OCI-LY1 (cell line): ENCODE results near the gene AGAP1.

Experiments
- H2AFZ ChIP-seq: fragments of 200-600 bp; sonication (generic), shearing (Covaris generic); 2 replicates; pipeline ENCODE4 v1.6.0; 2014; ENCODE audit warnings: antibody characterized with exemption, mild to moderate bottlenecking, low read length
- H3F3A ChIP-seq: fragments of 200-600 bp; sonication (generic), shearing (Covaris generic); 2 replicates; pipeline ENCODE4 v1.6.0; 2014; ENCODE audit warnings: mild to moderate bottlenecking, antibody characterized with exemption, low read length, moderate library complexity; ENCODE audit not compliant: insufficient read depth
- H3K27ac ChIP-seq: fragments of 200-600 bp; sonication (generic); 2 replicates; pipeline ENCODE4 v1.5.1; 2014; ENCODE audit warnings: low read length, mixed run types, mild to moderate bottlenecking, low read depth; ENCODE audit not compliant: poor library complexity, severe bottlenecking
- H3K27me3 ChIP-seq: fragments of 200-600 bp; sonication (generic); 2 replicates; pipeline ENCODE4 v1.6.0; 2014; ENCODE audit warnings: antibody characterized with exemption, mild to moderate bottlenecking, low read length, moderate library complexity; ENCODE audit not compliant: insufficient read depth
- H3K36me3 ChIP-seq: fragments of 200-600 bp; sonication (generic); 2 replicates; pipeline ENCODE4 v1.6.1; 2014; ENCODE audit warnings: mild to moderate bottlenecking, antibody characterized with exemption, low read length, moderate library complexity, mixed read lengths; ENCODE audit not compliant: insufficient read depth
- H3K4me1 ChIP-seq: fragments of 200-600 bp; sonication (generic); 2 replicates; pipeline ENCODE4 v1.5.1; 2014; ENCODE audit warnings: mild to moderate bottlenecking, low read length, moderate library complexity; ENCODE audit not compliant: insufficient read depth, severe bottlenecking
- H3K4me2 ChIP-seq: fragments of 200-600 bp; sonication (generic), shearing (Covaris generic); 2 replicates; pipeline ENCODE4 v1.6.1; 2014; ENCODE audit warnings: low read length
- H3K4me3 ChIP-seq: fragments of 200-600 bp; sonication (generic); 2 replicates; pipeline ENCODE4 v1.5.1; 2014; ENCODE audit warnings: low read length, low read depth, mild to moderate bottlenecking, mixed read lengths; ENCODE audit not compliant: poor library complexity, severe bottlenecking
- H3K79me2 ChIP-seq: fragments of 200-600 bp; shearing (Covaris generic); 2 replicates; pipeline ENCODE4 v1.6.1; 2016; ENCODE audit warnings: mixed run types, low read length, mixed read lengths; ENCODE audit not compliant: insufficient read depth
- H3K9ac ChIP-seq: fragments of 200-600 bp; sonication (generic), shearing (Covaris generic); 2 replicates; pipeline ENCODE4 v1.6.1; 2014; ENCODE audit warnings: mild to moderate bottlenecking, low read length, mixed read lengths
- H3K9me2 ChIP-seq: fragments of 200-600 bp; sonication (generic), shearing (Covaris generic); 2 replicates; pipeline ENCODE4 v1.6.1; 2014; ENCODE audit warnings: low read depth, mild to moderate bottlenecking, low read length, mixed read lengths
- H3K9me3 ChIP-seq: fragments of 200-600 bp; shearing (Covaris generic); 2 replicates; pipeline ENCODE4 v1.6.1; 2014; ENCODE audit warnings: low read length, mixed read lengths
- H4K20me1 ChIP-seq: fragments of 200-600 bp; sonication (generic), shearing (Covaris generic); 2 replicates; pipeline ENCODE4 v1.6.0; 2016; ENCODE audit warnings: mild to moderate bottlenecking, low read length; ENCODE audit not compliant: insufficient read depth
- EZH2 ChIP-seq: fragments of 200-600 bp; sonication (generic), shearing (Covaris generic); IDR thresholded peaks from 2 replicates; pipeline ENCODE4 v1.8.0; 2017; ENCODE audit warnings: borderline replicate concordance, mixed run types, mild to moderate bottlenecking, antibody characterized with exemption, low read length, moderate library complexity, mixed read lengths
- TF ChIP-seq, protein P1 (sequence below): fragments of 200-600 bp; sonication (generic), shearing (Covaris generic); IDR thresholded peaks from 2 replicates; pipeline ENCODE4 v1.5.1; 2017; ENCODE audit warnings: mild to moderate bottlenecking, antibody characterized with exemption, low read length, moderate library complexity, mixed read lengths

AGAP1 gene

DNA sequence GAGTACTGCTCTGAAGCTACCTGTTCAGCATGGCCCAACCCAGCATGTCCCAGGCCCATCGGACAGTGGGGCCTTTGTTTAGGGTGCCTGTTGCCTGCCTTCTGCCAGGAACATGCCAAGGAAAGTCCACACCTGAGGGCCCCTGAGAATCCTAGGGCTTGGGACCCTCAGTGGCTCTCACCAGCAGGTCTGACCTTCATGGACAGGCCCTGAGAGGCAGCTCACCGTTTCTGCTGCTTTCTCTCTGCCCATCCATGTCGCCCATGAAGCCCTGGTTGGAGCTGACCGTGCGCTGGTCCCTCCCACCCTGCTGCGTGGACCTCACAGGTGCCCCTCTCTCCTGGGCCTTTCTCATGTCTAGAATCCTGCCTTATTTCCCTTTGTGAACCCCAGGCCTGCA, 550.3 kb downstream of the AGAP1 start:
- H3K4me2 ChIP-seq, result no peak overlapping the region
- H3K9ac ChIP-seq, result no peak overlapping the region
- H3K36me3 ChIP-seq, result no peaks in the 10 kb centered on the region
- no peaks in the 10 kb centered on the region for H3F3A ChIP-seq
- no peak overlapping the region for H3K4me3 ChIP-seq
- no peak overlapping the region for H2AFZ ChIP-seq
- H3K4me1 ChIP-seq, result no peaks in the 10 kb centered on the region
- no peaks in the 10 kb centered on the region for H4K20me1 ChIP-seq
- no peaks in the 10 kb centered on the region for H3K9me2 ChIP-seq
- no peaks in the 10 kb centered on the region for H3K9me3 ChIP-seq
- TF ChIP-seq, protein P1, sequence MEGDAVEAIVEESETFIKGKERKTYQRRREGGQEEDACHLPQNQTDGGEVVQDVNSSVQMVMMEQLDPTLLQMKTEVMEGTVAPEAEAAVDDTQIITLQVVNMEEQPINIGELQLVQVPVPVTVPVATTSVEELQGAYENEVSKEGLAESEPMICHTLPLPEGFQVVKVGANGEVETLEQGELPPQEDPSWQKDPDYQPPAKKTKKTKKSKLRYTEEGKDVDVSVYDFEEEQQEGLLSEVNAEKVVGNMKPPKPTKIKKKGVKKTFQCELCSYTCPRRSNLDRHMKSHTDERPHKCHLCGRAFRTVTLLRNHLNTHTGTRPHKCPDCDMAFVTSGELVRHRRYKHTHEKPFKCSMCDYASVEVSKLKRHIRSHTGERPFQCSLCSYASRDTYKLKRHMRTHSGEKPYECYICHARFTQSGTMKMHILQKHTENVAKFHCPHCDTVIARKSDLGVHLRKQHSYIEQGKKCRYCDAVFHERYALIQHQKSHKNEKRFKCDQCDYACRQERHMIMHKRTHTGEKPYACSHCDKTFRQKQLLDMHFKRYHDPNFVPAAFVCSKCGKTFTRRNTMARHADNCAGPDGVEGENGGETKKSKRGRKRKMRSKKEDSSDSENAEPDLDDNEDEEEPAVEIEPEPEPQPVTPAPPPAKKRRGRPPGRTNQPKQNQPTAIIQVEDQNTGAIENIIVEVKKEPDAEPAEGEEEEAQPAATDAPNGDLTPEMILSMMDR, result no peak
- 0 out of 2 replicates have a peak, but pooled peaks cover 4% of the 10 kb centered on the region for H3K27me3 ChIP-seq
- H3K79me2 ChIP-seq, result no peaks in the 10 kb centered on the region
- no peak overlapping the region for H3K27ac ChIP-seq

DNA sequence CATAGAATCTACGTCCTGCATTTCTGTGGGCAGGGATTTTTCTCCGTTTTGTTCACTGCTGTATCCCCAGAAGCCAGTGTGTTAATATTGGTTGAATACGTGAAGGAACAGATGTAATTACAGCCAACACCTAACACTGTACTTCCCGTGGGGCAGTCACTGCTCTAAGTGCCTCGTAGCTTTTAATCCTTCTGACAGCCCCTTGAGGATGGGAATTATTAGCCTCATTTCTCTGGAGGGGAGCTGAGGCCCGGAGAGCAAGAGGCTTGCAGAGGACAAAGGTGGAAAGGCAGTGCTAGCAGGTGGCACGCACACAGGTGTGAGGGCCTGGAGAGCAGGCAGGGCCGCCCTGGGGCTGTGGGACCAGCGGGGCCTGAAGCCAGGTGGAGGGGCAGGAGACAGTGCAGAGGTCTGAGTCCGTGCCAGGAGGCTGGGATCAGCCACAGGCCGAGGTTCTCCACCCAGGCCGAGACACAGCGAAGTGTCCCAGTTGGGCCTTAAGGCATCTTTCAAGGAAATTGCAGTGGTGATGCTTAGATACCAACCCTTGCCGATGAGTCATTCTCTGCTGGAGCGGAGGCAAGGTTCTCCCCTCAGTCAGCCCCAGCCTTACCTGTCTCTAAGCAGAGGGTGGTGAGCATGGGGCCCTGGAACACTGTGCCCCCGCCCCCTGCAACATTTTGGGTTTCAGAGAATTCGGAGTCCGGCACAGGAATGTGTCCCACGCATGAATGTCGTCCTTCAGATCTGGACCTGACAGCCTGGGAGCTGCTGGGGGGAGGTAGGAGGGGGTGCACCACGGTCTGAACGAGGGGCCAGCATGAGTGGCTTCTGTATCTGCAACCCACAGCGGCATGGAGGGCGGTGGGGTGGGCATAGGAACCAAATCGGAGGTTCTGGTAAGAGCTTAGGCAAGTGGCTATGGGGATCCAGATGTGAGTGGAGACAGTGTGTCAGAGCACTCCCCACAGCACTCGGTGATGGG, 551.7 kb downstream of the AGAP1 start:
- no peak overlapping the region for H3K4me2 ChIP-seq
- H3K36me3 ChIP-seq, result no peaks in the 10 kb centered on the region
- H3K79me2 ChIP-seq, result no peaks in the 10 kb centered on the region
- H3K4me3 ChIP-seq, result no peak overlapping the region
- H3K27me3 ChIP-seq, result 0 out of 2 replicates have a peak, but pooled peaks cover 4% of the 10 kb centered on the region
- H3K4me1 ChIP-seq, result no peaks in the 10 kb centered on the region
- H3K9me3 ChIP-seq, result no peaks in the 10 kb centered on the region
- H3F3A ChIP-seq, result no peaks in the 10 kb centered on the region
- TF ChIP-seq, protein P1, result no peak
- TF ChIP-seq EZH2, result no peak
- H2AFZ ChIP-seq, result no peak overlapping the region
- no peaks in the 10 kb centered on the region for H4K20me1 ChIP-seq
- H3K9me2 ChIP-seq, result no peaks in the 10 kb centered on the region
- H3K9ac ChIP-seq, result no peak overlapping the region
- no peak overlapping the region for H3K27ac ChIP-seq

DNA sequence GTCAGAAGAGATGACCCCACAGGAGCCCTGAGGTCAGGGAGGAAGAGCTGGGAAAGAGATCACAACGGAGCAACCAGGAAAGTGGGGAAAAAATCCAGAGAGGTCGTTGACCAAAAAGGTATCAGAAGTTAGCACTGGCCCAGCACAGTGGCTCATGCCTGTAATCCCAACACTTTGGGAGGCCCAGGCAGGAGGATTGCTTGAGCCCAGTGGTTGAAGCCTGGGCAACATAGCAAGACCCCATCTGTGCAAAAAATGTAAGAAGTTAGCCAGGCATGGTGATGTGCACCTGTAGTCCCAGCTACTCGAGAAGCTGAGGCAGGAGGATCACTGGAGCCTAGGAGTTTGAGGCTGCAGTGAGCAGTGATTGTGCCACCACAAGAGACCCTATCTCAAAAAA, 552.9 kb downstream of the AGAP1 start:
- H3K27me3 ChIP-seq, result 0 out of 2 replicates have a peak, but pooled peaks cover 4% of the 10 kb centered on the region
- H3K9ac ChIP-seq, result no peak overlapping the region
- no peak overlapping the region for H2AFZ ChIP-seq
- H3K36me3 ChIP-seq, result no peaks in the 10 kb centered on the region
- no peak overlapping the region for H3K4me3 ChIP-seq
- H3K4me2 ChIP-seq, result no peak overlapping the region
- TF ChIP-seq EZH2, result no peak
- TF ChIP-seq, protein P1, result no peak
- H3F3A ChIP-seq, result no peaks in the 10 kb centered on the region
- no peaks in the 10 kb centered on the region for H3K4me1 ChIP-seq
- no peaks in the 10 kb centered on the region for H3K9me3 ChIP-seq
- H3K79me2 ChIP-seq, result no peaks in the 10 kb centered on the region
- no peaks in the 10 kb centered on the region for H4K20me1 ChIP-seq
- H3K27ac ChIP-seq, result no peak overlapping the region
- no peaks in the 10 kb centered on the region for H3K9me2 ChIP-seq
